A673 (cell line): ENCODE measurements around the gene BECN2.

Experiments used
- EZH2 ChIP-seq: fragments of 200-600 bp; sonication (generic); IDR thresholded peaks from 2 replicates; pipeline ENCODE4 v1.6.1; 2017; ENCODE audit warnings: borderline replicate concordance, low read depth, mild to moderate bottlenecking, mixed read lengths, antibody characterized with exemption, low read length; ENCODE audit not compliant: poor library complexity, severe bottlenecking
- TF ChIP-seq, protein P1 (sequence below): fragments of 300-800, 200-600 bp; sonication (generic); conservative IDR thresholded peaks from 2 replicates; pipeline ENCODE4 v1.5.1; 2017; ENCODE audit warnings: low read depth, mild to moderate bottlenecking, antibody characterized with exemption, low read length, moderate library complexity, mixed read lengths

DNA sequence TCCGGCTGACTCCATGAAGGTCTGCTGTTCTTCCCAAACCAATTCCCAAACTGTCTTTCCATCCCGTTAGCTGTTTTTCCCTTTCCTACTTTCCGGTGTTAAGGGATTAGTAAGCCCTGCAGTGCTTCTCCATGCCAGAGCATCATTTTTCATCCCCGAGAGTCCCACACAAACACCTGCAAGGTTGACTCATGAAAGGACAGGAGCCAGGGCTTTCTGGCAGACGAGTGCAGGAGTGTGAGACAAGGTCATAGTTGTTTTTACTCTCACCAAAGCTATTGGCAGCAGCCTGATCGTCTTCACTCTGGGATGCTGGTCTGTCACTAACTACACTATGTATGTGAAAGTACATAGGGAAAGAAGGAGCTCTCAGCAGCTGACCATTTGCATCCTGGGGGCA lies 10.2 kb upstream of the BECN2 start:
- TF ChIP-seq, protein P1, sequence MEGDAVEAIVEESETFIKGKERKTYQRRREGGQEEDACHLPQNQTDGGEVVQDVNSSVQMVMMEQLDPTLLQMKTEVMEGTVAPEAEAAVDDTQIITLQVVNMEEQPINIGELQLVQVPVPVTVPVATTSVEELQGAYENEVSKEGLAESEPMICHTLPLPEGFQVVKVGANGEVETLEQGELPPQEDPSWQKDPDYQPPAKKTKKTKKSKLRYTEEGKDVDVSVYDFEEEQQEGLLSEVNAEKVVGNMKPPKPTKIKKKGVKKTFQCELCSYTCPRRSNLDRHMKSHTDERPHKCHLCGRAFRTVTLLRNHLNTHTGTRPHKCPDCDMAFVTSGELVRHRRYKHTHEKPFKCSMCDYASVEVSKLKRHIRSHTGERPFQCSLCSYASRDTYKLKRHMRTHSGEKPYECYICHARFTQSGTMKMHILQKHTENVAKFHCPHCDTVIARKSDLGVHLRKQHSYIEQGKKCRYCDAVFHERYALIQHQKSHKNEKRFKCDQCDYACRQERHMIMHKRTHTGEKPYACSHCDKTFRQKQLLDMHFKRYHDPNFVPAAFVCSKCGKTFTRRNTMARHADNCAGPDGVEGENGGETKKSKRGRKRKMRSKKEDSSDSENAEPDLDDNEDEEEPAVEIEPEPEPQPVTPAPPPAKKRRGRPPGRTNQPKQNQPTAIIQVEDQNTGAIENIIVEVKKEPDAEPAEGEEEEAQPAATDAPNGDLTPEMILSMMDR, result no peak
- no peak for TF ChIP-seq EZH2
